ENCODE data around the gene WAPL. TPM values are rescaled to one million over a fixed set of nuclear protein-coding genes. Genes with fewer than 3 reads are reported as not detected.

WAPL gene
- total and polyA plus RNA-seq, 9 of the 15 experiments (the other 6 are each of a cell fraction or from before 2014, with no cell fraction given): 14.3 to 36.4 (median 25.3) TPM

DNA sequence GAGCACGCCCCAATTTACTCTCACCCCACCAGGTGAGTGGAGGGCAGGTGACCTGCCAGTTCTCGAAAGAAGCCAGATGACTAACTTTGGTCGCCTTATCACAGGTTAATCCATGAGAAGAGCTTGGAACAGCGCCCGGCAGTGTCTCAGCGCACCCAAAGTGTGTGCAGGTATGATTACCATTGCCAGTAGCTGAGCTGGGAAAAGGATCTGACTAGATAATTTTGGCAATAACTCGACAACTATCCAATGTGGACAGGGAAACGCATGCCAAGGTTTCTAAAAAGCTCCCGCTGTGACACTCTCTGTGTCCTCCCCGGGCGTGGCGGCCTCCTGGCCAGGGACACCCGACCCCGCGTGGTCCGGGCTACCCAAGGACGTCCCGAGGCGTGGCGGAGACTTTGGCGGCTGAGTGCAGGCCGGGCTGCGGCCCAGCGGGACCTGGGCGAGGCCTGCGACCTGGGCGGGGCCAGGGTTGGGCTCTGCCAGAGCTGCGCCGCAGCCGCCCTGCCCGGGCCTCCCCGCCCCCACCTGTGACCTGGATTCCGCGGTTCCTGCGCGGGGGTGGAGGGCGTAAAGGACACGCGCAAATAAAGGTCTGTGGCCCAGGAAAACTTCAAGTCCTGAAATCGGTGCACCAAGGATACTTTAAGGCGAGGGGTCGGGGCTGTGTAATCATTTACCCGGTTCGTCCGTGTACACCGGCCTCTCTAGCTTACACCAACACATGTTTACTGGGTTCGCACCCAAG is 13.7 kb upstream of the WAPL start (continued):
- TF ChIP-seq ZNF592 (IDR thresholded peaks at IDR 0.05) (peak; percentile 74; the same call in 1 of the 2 replicates), CHD2 (IDR thresholded peaks at IDR 0.05; ENCODE audit: low read depth, low read length) (0 out of 2 replicates have a peak, but pooled peaks have one; percentile 25), MCM2 (IDR thresholded peaks at IDR 0.05; ENCODE audit: low read depth) (no peak), SMC3 (conservative IDR thresholded peaks at IDR 0.05; ENCODE audit: insufficient read depth, low read depth, low read length) (no peak), ZC3H8 (IDR thresholded peaks at IDR 0.05) (no peak), ZNF586 (CRISPR knock-in tag; conservative IDR thresholded peaks at IDR 0.05) (no peak), E2F4 (CRISPR knock-in tag; IDR thresholded peaks at IDR 0.05; ENCODE audit: low read depth) (no peak), CEBPB (tag; IDR thresholded peaks at IDR 0.05) (no peak), FOSL1 (tag; conservative IDR thresholded peaks at IDR 0.05) (no peak), ZNF408 (CRISPR knock-in tag; IDR thresholded peaks at IDR 0.05; ENCODE audit: low read depth) (no peak), ZNF280A (IDR thresholded peaks at IDR 0.05; ENCODE audit: low read depth, partially characterized antibody) (no peak), MTF1 (CRISPR knock-in tag; IDR thresholded peaks at IDR 0.05; ENCODE audit: borderline replicate concordance) (no peak), ATF7 (IDR thresholded peaks at IDR 0.05) (peak; percentile 46), THRB (CRISPR knock-in tag; conservative IDR thresholded peaks at IDR 0.05) (no peak), ZNF274 (IDR thresholded peaks at IDR 0.05; ENCODE audit: borderline replicate concordance, low read depth, low read length) (no peak)
- TF ChIP-seq, protein P1, sequence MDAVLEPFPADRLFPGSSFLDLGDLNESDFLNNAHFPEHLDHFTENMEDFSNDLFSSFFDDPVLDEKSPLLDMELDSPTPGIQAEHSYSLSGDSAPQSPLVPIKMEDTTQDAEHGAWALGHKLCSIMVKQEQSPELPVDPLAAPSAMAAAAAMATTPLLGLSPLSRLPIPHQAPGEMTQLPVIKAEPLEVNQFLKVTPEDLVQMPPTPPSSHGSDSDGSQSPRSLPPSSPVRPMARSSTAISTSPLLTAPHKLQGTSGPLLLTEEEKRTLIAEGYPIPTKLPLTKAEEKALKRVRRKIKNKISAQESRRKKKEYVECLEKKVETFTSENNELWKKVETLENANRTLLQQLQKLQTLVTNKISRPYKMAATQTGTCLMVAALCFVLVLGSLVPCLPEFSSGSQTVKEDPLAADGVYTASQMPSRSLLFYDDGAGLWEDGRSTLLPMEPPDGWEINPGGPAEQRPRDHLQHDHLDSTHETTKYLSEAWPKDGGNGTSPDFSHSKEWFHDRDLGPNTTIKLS (IDR thresholded peaks at IDR 0.05; ENCODE audit: borderline replicate concordance, low read depth): no peak

Measured in K562 (cell line).